ENCODE data around the gene CASTOR1. TPM values are rescaled to one million over a fixed set of nuclear protein-coding genes. Genes with fewer than 3 reads are reported as not detected.

The CASTOR1 gene
- total RNA-seq, 1 experiment from 2014 or later, result 10.6 TPM

DNA sequence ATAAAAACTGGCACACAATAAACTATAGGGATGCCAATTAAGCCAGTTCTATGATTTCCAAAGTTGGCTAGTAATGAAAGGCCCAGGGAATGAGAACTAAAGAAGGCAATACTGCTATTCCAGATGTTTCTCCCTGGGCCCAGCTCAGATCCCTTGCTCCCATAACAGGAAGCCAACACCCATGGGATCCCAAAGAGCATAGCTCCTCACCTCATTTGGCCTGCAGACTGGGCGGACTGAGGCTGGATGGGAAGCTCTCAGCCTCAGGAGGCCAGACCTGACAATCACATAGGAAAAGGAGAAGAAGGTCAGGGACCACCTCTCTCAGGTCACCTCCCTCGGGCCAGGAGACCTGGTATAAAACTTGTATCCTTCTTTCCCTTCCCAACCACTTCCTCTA lies 32.2 kb upstream of the CASTOR1 start:
- ChIA-PET CTCF (no interaction called here), POLR2A (ENCODE audit: unreplicated experiment) (no interaction called here)
- Histone ChIP-seq H3K27ac (no peak overlapping the region), H3F3A (ENCODE audit: insufficient read depth, low read depth) (peaks cover 18% of the 10 kb centered on the region; the same call in 1 of the 2 replicates), H3K4me1 (replicated peaks; ENCODE audit: insufficient read depth) (peaks cover 19% of the 10 kb centered on the region), H3K4me3 (no peak overlapping the region), H4K20me1 (ENCODE audit: insufficient read depth) (peaks cover 14% of the 10 kb centered on the region), H2AFZ (no peak overlapping the region), H3K9me3 (ENCODE audit: insufficient read depth, low read depth) (no peaks in the 10 kb centered on the region), H3K36me3 (ENCODE audit: low read depth) (peaks cover 7% of the 10 kb centered on the region; the same call in 1 of the 2 replicates), H3K79me2 (ENCODE audit: low read depth) (peaks cover 74% of the 10 kb centered on the region), H3K9me2 (ENCODE audit: insufficient read depth) (no peaks in the 10 kb centered on the region), H3K4me2 (no peak overlapping the region), H3K27me3 (ENCODE audit: insufficient read depth, low read depth) (no peaks in the 10 kb centered on the region)
- BruUV-seq (replicated peaks), result no TSS peak
- TF ChIP-seq, protein P1, sequence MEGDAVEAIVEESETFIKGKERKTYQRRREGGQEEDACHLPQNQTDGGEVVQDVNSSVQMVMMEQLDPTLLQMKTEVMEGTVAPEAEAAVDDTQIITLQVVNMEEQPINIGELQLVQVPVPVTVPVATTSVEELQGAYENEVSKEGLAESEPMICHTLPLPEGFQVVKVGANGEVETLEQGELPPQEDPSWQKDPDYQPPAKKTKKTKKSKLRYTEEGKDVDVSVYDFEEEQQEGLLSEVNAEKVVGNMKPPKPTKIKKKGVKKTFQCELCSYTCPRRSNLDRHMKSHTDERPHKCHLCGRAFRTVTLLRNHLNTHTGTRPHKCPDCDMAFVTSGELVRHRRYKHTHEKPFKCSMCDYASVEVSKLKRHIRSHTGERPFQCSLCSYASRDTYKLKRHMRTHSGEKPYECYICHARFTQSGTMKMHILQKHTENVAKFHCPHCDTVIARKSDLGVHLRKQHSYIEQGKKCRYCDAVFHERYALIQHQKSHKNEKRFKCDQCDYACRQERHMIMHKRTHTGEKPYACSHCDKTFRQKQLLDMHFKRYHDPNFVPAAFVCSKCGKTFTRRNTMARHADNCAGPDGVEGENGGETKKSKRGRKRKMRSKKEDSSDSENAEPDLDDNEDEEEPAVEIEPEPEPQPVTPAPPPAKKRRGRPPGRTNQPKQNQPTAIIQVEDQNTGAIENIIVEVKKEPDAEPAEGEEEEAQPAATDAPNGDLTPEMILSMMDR (conservative IDR thresholded peaks at IDR 0.05), result no peak
- no peak for TF ChIP-seq EZH2 (IDR thresholded peaks at IDR 0.05; ENCODE audit: low read depth)
- DNase-seq, result no peak
- intact Hi-C loops (cut with micrococcal nuclease; ENCODE audit: unreplicated experiment), result no loop called here

DNA sequence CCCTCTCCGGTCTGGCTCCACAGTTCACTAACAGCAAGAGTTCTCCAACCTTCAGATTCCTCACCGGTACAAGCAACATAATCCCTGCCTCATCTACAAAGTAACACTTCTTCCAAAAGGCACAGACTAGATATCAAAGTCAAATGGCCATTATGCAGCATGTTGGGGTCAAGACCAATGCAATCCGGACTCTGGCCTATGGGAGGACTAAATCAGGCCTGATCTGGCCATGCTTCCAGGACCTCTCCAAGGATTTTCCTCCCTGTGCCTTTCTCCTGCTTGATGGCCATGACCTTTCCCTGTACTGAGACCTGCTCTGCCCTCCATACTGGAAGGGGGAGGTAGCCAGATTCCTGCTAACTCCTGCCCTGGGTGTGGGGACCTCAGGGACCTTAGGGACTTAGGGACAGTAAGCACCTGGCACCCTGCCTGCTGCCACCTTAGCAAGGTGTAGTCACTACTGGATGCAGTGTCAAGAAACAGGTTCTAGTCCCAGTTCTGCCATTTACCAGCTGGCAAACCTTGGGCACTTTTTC lies 30.8 kb upstream of the CASTOR1 start:
- no TSS peak for BruUV-seq (replicated peaks)
- H2AFZ ChIP-seq, result no peak overlapping the region
- H3K27me3 ChIP-seq (ENCODE audit: insufficient read depth, low read depth), result no peaks in the 10 kb centered on the region
- H3K9me2 ChIP-seq (ENCODE audit: insufficient read depth), result no peaks in the 10 kb centered on the region
- CTCF ChIA-PET, result no interaction called here
- H3K4me1 ChIP-seq (replicated peaks; ENCODE audit: insufficient read depth), result peaks cover 17% of the 10 kb centered on the region
- peaks cover 7% of the 10 kb centered on the region; the same call in 1 of the 2 replicates for H3K36me3 ChIP-seq (ENCODE audit: low read depth)
- intact Hi-C loops (cut with micrococcal nuclease; ENCODE audit: unreplicated experiment), result no loop called here
- peaks cover 8% of the 10 kb centered on the region for H4K20me1 ChIP-seq (ENCODE audit: insufficient read depth)
- H3F3A ChIP-seq (ENCODE audit: insufficient read depth, low read depth), result peaks cover 20% of the 10 kb centered on the region; the same call in 1 of the 2 replicates
- no peak for DNase-seq
- H3K4me3 ChIP-seq, result no peak overlapping the region
- no peak overlapping the region for H3K4me2 ChIP-seq
- H3K27ac ChIP-seq, result no peak overlapping the region
- H3K9me3 ChIP-seq (ENCODE audit: insufficient read depth, low read depth), result no peaks in the 10 kb centered on the region
- POLR2A ChIA-PET (ENCODE audit: unreplicated experiment), result no interaction called here
- no peak for TF ChIP-seq EZH2 (IDR thresholded peaks at IDR 0.05; ENCODE audit: low read depth)
- TF ChIP-seq, protein P1 (conservative IDR thresholded peaks at IDR 0.05), result no peak
- peaks cover 75% of the 10 kb centered on the region for H3K79me2 ChIP-seq (ENCODE audit: low read depth)

DNA sequence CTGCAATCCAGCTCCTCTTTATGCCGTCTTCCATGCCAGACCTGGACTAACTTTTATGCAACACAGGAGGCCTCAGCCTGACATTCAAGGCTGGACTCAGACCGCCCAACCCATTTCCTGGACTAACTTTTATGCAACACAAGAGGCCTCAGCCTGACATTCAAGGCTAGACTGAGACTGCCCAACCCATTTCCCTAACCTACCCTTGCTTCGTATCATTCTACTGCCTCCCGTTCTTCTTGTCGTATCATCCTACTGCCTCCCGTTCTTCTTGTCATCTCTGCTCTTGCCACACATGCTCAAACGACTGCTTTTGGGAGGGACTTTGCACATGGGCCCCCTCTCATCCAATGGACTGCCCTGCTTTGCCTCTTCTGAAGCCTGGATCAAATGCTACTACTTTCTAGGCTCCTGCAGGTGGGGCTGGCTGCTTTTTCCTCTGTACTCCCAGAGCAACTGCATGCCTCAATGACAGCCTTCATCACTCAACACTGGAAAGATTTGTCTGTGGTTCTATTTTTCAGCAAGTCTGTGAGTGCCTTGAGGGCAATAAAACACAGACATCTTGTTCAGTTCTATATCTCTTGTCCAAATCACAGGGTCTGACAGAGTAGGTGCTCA lies 29.6 kb upstream of the CASTOR1 start:
- no peaks in the 10 kb centered on the region for H3K27me3 ChIP-seq (ENCODE audit: insufficient read depth, low read depth)
- no peak overlapping the region for H3K4me2 ChIP-seq
- no peak overlapping the region for H2AFZ ChIP-seq
- no peaks in the 10 kb centered on the region for H3K9me3 ChIP-seq (ENCODE audit: insufficient read depth, low read depth)
- no peak for TF ChIP-seq EZH2 (IDR thresholded peaks at IDR 0.05; ENCODE audit: low read depth)
- TF ChIP-seq, protein P1 (conservative IDR thresholded peaks at IDR 0.05), result no peak
- H4K20me1 ChIP-seq (ENCODE audit: insufficient read depth), result peaks cover 3% of the 10 kb centered on the region; the same call in 1 of the 2 replicates
- no peak overlapping the region for H3K27ac ChIP-seq
- ChIA-PET POLR2A (ENCODE audit: unreplicated experiment) (interaction anchor here (0.6 kb wide), 1 partner anchor 543 kb away, joined by 16 read pairs; no protein-coding TSS in a partner anchor), CTCF (no interaction called here)
- no peaks in the 10 kb centered on the region for H3K9me2 ChIP-seq (ENCODE audit: insufficient read depth)
- peaks cover 73% of the 10 kb centered on the region for H3K79me2 ChIP-seq (ENCODE audit: low read depth)
- H3K4me3 ChIP-seq, result no peak overlapping the region
- DNase-seq, result no peak
- peaks cover 18% of the 10 kb centered on the region for H3K4me1 ChIP-seq (replicated peaks; ENCODE audit: insufficient read depth)
- H3K36me3 ChIP-seq (ENCODE audit: low read depth), result no peaks in the 10 kb centered on the region; the same call in 1 of the 2 replicates
- peaks cover 21% of the 10 kb centered on the region; the same call in 1 of the 2 replicates for H3F3A ChIP-seq (ENCODE audit: insufficient read depth, low read depth)
- intact Hi-C loops (cut with micrococcal nuclease; ENCODE audit: unreplicated experiment), result no loop called here
- BruUV-seq (replicated peaks), result no TSS peak

Measured in PC-9 (cell line).